Ishikawa (cell line): ENCODE results near the gene SNAP25.

Experiments used
- CEBPB ChIP-seq: IDR thresholded peaks from 2 replicates; pipeline ENCODE4 v1.6.1; 2012
- CREB1 ChIP-seq: IDR thresholded peaks from 2 replicates; pipeline ENCODE4 v1.6.1; 2012; ENCODE audit warnings: low read depth
- EGR1 ChIP-seq: IDR thresholded peaks from 2 replicates; pipeline ENCODE4 v1.6.1; 2012
- EP300 ChIP-seq: IDR thresholded peaks from 2 replicates; pipeline ENCODE4 v1.6.1; 2012; ENCODE audit warnings: borderline replicate concordance
- FOXM1 ChIP-seq: IDR thresholded peaks from 2 replicates; pipeline ENCODE4 v1.6.1; 2012; ENCODE audit warnings: low read depth, borderline replicate concordance
- NFIC ChIP-seq: IDR thresholded peaks from 2 replicates; pipeline ENCODE4 v1.6.1; 2012
- RAD21 ChIP-seq: IDR thresholded peaks from 2 replicates; pipeline ENCODE4 v1.6.1; 2012; ENCODE audit warnings: low read depth
- REST ChIP-seq: IDR thresholded peaks from 2 replicates; pipeline ENCODE4 v1.6.1; 2012; ENCODE audit warnings: low read depth, mild to moderate bottlenecking
- TAF1 ChIP-seq: IDR thresholded peaks from 2 replicates; pipeline ENCODE4 v1.6.1; 2012; ENCODE audit warnings: low read depth, mild to moderate bottlenecking
- TCF12 ChIP-seq: IDR thresholded peaks from 2 replicates; pipeline ENCODE4 v1.6.1; 2012; ENCODE audit warnings: low read depth
- TEAD4 ChIP-seq: IDR thresholded peaks from 2 replicates; pipeline ENCODE4 v1.6.1; 2012
- YY1 ChIP-seq: IDR thresholded peaks from 2 replicates; pipeline ENCODE4 v1.6.1; 2012; ENCODE audit warnings: low read depth
- ZBTB7A ChIP-seq: IDR thresholded peaks from 2 replicates; pipeline ENCODE4 v1.6.1; 2012; ENCODE audit warnings: low read depth
- TF ChIP-seq, protein P1 (sequence below): IDR thresholded peaks from 2 replicates; pipeline ENCODE4 v1.6.1; 2012
- TF ChIP-seq, protein P2 (sequence below): IDR thresholded peaks from 2 replicates; pipeline ENCODE4 v1.6.1; 2012

The SNAP25 gene

GRCh38 chr20:10177326-10177725, 41.3 kb upstream of the SNAP25 start:
- TF ChIP-seq CREB1 (no peak), FOXM1 (no peak), RAD21 (no peak), ZBTB7A (no peak), TCF12 (no peak), EP300 (no peak), REST (no peak)
- TF ChIP-seq, protein P1, sequence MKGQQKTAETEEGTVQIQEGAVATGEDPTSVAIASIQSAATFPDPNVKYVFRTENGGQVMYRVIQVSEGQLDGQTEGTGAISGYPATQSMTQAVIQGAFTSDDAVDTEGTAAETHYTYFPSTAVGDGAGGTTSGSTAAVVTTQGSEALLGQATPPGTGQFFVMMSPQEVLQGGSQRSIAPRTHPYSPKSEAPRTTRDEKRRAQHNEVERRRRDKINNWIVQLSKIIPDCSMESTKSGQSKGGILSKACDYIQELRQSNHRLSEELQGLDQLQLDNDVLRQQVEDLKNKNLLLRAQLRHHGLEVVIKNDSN: no peak

DNA sequence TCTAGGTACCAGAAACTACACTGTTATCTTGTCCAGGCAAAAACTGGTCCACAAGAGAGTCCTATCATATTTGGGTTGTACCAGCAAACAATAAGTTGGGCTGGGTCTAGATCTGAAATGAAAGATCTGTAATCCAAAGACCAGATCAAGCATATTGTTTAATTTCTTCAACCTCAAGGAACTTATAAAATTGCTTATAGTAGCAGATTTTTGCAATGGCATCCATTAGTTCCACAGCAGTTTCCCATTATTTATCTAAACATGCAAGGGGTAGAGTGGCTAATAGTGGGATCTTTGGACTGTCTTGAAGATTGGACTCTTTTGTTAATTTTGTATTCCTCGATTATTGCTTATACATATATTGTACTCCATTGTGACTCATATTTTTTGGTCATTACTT, 40.5 kb upstream of the SNAP25 start:
- TF ChIP-seq REST (no peak), NFIC (no peak), EGR1 (no peak), RAD21 (no peak), TEAD4 (no peak), CEBPB (no peak), TAF1 (no peak), CREB1 (no peak), FOXM1 (no peak), TCF12 (no peak), EP300 (no peak), YY1 (no peak), ZBTB7A (no peak)
- TF ChIP-seq, protein P1: no peak
- TF ChIP-seq, protein P2, sequence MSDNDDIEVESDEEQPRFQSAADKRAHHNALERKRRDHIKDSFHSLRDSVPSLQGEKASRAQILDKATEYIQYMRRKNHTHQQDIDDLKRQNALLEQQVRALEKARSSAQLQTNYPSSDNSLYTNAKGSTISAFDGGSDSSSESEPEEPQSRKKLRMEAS: no peak

DNA sequence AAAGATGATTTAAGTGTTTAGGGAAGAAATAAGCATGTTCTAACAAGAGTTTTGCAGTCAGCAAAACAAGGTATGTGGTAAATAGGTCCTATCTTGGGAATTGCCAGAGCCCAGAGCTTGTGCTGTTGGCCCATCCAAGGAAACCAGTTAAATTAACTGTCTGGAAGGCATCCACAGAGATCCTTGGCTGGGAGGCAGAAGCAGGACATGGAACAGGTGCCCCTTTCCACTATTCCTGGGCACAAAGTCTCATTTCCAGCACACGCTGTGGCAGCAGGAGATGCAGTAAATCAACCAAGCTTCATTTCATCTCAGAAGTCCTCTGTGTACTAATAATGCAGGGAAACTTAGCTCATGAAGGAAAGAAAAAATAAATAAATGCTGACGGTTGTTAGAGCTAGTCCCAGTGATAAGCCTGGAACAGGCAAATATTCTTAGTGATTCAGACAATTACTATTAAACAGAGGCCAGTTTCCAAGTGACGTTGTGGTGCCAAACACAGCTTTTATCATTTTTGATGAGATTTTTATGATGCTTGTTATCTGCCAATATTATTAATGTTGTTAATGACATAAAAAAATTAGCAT, 39.8 kb upstream of the SNAP25 start:
- TF ChIP-seq EGR1 (no peak), CEBPB (no peak), EP300 (no peak), ZBTB7A (no peak), TCF12 (no peak), RAD21 (no peak), YY1 (no peak), TAF1 (no peak), REST (no peak), CREB1 (no peak), NFIC (no peak), TEAD4 (no peak), FOXM1 (no peak)
- TF ChIP-seq, protein P2: no peak
- TF ChIP-seq, protein P1: no peak

DNA sequence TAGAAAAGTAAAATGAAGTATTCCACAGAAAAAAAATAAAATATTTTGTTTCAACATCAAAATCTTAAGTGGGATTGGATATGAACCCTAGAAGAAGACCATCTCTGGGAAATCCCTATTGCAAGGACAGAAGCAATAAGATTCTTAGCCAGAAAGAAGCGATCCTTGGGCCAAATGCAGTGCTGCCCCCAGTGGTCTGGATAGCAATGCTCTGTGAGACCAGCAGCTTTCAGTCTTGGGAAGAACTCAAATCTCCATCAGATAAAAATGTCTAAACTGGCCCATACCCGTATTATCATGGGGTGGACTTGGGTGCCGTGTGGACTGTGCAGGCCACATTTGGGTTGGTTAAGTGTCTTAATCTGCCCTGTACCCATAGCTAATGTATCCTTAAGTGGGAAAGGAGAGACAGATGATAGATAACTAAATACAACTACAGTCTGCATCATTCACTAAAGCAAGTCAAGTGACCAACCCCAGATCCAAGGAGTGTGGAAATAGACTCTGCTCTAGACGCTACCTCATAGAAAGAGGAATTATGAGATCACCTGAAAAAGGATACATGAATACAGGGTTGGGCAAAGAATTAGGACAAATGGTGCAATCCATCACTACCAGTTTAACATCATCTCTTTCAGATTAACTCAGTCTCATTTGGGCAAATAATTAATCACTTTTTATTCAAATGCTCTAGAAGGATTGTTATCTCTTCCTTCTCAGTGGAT, 38.9 kb upstream of the SNAP25 start:
- TF ChIP-seq EP300: no peak
- TF ChIP-seq FOXM1: no peak
- no peak for TF ChIP-seq NFIC
- TF ChIP-seq, protein P1: no peak
- no peak for TF ChIP-seq ZBTB7A
- no peak for TF ChIP-seq EGR1
- TF ChIP-seq REST: no peak
- no peak for TF ChIP-seq CEBPB
- no peak for TF ChIP-seq CREB1
- TF ChIP-seq YY1: no peak
- TF ChIP-seq TEAD4: no peak
- no peak for TF ChIP-seq TCF12
- no peak for TF ChIP-seq TAF1
- no peak for TF ChIP-seq RAD21
- TF ChIP-seq, protein P2: no peak
